Caki2 (cell line): Measurements from ENCODE around the gene NTN4. TPM values are rescaled to one million over a fixed set of nuclear protein-coding genes. Genes with fewer than 3 reads are reported as not detected.
"Not testable (repeated sequence)": the region's sequence is repeated elsewhere in the genome, so short reads cannot be mapped to it uniquely, and the experiment has no call there.

Experiments used
- DNase-seq: peaks from one replicate; pipeline ENCODE4 v3.0.0-alpha.2; 2015; ENCODE audit warnings: low read depth
- in situ Hi-C: cut with HindIII; loops from 2 replicates; pipeline ENCODE4 v1.10.0; 2016; ENCODE audit warnings: low sequenced_read_pairs, low pct_unique_long_range_greater_than_20kb, mixed read lengths
- total RNA-seq: library from RNA; depleted of rRNA; stranded (reverse); fragments of >200 nt; shearing (Covaris generic); gene quantifications from 2 replicates; pipeline ENCODE4 v1.2.3, GENCODE V29; 2014; ENCODE audit warnings: low replicate concordance

Gene NTN4
- total RNA-seq, 1 experiment from 2014 or later, result 91.7 TPM

GRCh38 chr12:95693689-95694088, 96.9 kb downstream of the NTN4 start:
- no peak for DNase-seq
- in situ Hi-C loops, result no loop called here

GRCh38 chr12:95690861-95691635, 99.5 kb downstream of the NTN4 start:
- in situ Hi-C loops, result no loop called here
- no peak for DNase-seq

- DNase-seq, result no peak
- in situ Hi-C loops, result no loop called here
These were observed 102.6 kb downstream of the NTN4 start for GRCh38 chr12:95687937-95688336.

DNA sequence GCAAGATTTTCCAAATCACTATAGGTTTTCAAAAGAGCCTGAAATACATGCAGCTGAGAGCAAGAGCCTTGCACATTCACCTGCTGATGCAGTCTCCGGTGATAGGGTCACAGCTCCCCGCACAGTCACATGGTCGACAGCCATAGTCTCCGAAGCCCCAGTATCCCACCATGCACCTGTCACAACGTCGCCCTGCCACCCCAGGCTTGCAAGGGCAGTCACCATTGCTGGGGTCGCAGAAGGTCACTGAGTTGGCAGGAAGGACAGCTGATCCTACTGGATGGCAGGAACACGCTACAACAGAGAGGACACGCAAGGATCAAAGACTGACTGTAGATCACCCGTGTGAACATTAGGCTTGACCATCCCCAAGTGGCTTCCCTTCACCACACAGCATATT, 107.1 kb downstream of the NTN4 start:
- DNase-seq, result no peak
- in situ Hi-C loops, result no loop called here

- no peak for DNase-seq
- in situ Hi-C loops, result no loop called here
These were observed 109.3 kb downstream of the NTN4 start for GRCh38 chr12:95681210-95681765.

GRCh38 chr12:95678684-95679083, 111.9 kb downstream of the NTN4 start:
- in situ Hi-C loops, result no loop called here
- no peak for DNase-seq

DNA sequence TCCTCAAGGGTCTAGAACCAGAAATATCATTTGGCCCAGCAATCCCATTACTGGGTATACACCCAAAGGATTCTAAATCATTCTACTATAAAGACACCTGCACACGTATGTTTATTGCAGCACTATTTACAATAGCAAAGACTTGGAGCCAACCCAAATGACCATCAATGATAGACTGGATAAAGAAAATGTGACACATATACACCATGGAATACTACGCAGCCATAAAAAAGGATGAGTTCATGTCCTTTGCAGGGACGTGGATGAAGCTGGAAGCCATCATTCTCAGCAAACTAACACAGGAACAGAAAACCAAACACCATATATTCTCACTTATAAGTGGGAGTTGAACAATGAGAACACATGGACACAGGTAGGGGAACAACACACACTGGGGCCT, 112.8 kb downstream of the NTN4 start:
- DNase-seq, in situ Hi-C loops: not testable (repeated sequence)

DNA sequence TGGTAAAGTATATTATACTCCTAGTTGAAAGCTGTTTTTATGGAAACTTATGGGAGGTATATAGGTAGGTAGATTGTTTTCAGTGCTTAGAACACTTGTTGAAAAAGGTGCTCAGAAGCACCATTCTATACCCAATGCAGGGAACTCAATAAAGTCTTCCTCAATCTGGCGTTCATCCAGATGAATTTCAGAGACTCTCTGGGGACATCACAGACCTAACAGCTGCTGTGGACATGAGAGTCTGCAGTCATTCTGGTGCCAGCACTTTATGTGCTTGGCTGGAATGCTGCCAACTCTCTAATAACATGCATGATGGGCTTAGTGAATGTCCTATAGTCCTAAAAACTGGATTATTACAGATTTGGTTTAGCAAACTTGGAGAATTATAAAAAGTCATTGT, 115.9 kb downstream of the NTN4 start:
- in situ Hi-C loops, result no loop called here
- no peak for DNase-seq

DNA sequence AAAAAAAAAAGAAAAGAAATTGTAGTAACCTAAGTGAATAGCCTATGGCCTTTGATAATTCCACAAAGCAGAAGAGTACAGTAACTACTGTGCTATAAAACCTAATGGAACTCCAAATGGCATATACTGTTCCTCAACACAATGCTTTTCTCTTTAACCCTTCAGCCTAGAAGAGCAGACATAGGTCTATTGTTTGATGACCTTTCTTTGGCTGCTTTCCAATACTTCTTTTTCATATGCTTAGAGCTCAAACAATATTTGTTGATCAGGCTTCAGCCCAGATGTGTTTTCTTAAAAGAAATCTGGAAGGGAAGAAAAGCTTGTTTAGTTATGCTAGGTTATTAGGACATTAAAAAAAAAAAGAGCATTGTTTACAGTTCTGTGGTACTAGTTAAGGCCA, 116.4 kb downstream of the NTN4 start:
- DNase-seq, result no peak
- in situ Hi-C loops, result no loop called here

DNA sequence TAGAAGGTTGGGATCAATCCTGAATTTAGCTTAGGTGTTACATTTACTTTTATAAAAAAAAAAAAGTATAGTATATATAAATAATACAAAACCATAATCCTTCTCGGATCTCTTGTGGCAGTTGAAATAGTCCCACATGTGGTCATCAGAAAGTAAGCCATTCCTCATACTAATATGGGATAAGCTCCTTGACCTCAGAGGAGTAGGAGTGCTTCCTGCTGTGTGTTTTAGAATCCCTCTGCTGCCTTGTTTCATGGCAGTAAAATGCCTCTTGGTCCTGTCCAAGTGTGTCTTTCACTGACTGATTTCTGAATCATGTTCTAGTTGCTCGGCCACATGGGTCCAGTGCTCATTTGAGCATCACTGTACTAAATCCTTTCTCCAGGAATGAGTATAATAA, 117.0 kb downstream of the NTN4 start:
- DNase-seq, result no peak
- in situ Hi-C loops, result no loop called here

DNA sequence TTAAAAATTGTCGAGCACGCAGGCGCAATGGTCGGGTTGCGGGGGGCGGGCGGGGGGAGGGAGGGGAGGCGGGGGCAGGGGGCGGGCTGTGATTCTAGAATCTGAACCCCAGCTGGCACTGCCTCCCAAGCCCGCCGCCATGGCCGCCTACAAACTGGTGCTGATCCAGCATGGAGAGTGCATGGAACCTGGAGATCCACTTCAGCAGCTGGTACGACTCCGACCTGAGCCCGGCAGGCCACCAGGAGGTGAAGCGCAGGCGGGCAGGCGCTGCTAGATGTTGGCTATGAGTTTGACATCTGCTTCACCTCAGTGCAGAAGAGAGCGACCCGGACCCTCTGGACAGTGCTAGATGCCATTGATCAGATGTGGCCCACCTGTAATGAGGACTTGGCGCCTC, 118.4 kb downstream of the NTN4 start:
- DNase-seq, result no peak
- in situ Hi-C loops, result no loop called here

DNA sequence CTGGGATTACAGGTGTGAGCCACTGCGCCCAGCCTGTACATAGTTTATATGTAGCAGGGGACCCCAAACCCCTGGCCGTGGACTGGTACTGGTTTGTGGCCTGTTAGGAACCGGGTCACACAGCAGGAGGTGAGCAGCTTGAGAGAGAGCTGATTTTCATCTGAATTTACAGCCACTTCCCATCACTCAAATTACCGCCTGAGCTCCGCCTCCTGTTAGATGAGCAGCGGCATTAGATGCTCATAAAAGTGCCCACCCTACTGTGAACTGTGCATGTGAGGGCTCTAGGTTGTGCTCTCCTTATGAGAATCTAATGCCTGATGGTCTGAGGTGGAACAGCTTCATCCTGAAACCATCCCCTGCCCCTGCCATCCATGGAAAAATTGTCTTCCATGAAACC, 119.3 kb downstream of the NTN4 start:
- DNase-seq, result no peak
- in situ Hi-C loops, result no loop called here

- in situ Hi-C loops, result no loop called here
- DNase-seq, result no peak
These were observed 127.0 kb downstream of the NTN4 start for GRCh38 chr12:95663525-95663924.

GRCh38 chr12:95661360-95661759, 129.2 kb downstream of the NTN4 start:
- in situ Hi-C loops, result no loop called here
- DNase-seq, result no peak

DNA sequence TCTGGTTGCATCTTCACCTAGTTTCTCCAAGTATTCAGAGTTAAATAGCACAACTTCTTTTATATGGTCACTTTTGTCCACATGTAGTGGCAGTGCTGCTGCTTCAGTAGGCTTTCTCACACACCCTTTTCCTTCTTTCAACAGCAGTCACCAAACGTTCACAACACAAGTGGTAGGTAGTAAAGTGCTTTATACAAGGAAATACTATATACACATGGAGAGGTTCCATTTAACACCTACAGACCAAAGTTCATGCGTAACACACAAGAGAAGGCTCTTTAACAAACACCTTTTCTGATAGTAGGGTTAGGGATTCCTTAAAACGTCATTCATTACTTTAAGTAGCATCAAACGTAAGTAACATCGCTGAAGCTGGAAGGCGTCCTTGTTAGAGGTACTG, 132.2 kb downstream of the NTN4 start:
- in situ Hi-C loops, result no loop called here
- no peak for DNase-seq

GRCh38 chr12:95654665-95655064, 135.9 kb downstream of the NTN4 start:
- in situ Hi-C loops, DNase-seq: not testable (repeated sequence)

GRCh38 chr12:95653771-95654546, 136.6 kb downstream of the NTN4 start:
- DNase-seq, result no peak
- in situ Hi-C loops, result no loop called here

- in situ Hi-C loops, result no loop called here
- no peak for DNase-seq
These were observed 138.9 kb downstream of the NTN4 start for GRCh38 chr12:95651681-95652080.

- DNase-seq, result peak; percentile 82
- in situ Hi-C loops, result no loop called here
These were observed 141.4 kb downstream of the NTN4 start for GRCh38 chr12:95648990-95649791.
